H1 (cell line): ENCODE data around the gene ZNF77. TPM values are rescaled to one million over a fixed set of nuclear protein-coding genes. Genes with fewer than 3 reads are reported as not detected.

Experiments used
- CTCF ChIA-PET: fragments of 300-600 bp; sonication (Branson Sonifier 250); formaldehyde crosslinking; loops from one replicate; lab custom pipeline; 2021; ENCODE audit not compliant: partially characterized antibody; lab: Charles Lee
- POLR2A ChIA-PET: fragments of 300-600 bp; sonication (Branson Sonifier 250); formaldehyde crosslinking; loops from one replicate; lab custom pipeline; 2021; ENCODE audit warnings: inconsistent platforms; ENCODE audit not compliant: partially characterized antibody; lab: Charles Lee
- DNase-seq, 2 experiments: peaks; one replicate each; pipeline versions ENCODE4 v3.0.0 to v3.0.0-alpha.2; 2010 to 2022; ENCODE audit warnings: low spot score in 2 of 2, low read depth in 1 of 2, mixed read lengths in 1 of 2
- FAIRE-seq: peaks from 2 replicates; lab custom pipeline; 2011; peaks lifted over from hg19 to GRCh38; lab: Jason Lieb, UNC
- H2AFZ ChIP-seq: 2 replicates; pipeline ENCODE4 v1.8.1; 2012; ENCODE audit warnings: low read length, inconsistent platforms
- H2AK5ac ChIP-seq: 2 replicates; pipeline ENCODE4 v1.6.1; 2013; ENCODE audit warnings: low read depth, low read length
- H2BK120ac ChIP-seq: replicated peaks from 2 replicates; pipeline ENCODE3; 2013; ENCODE audit warnings: low read depth, low read length, inconsistent platforms
- H2BK12ac ChIP-seq: 2 replicates; pipeline ENCODE4 v1.6.1; 2013; ENCODE audit warnings: low read depth, low read length
- H2BK15ac ChIP-seq: 2 replicates; pipeline ENCODE4 v1.6.1; 2013; ENCODE audit warnings: low read length
- H2BK20ac ChIP-seq: 2 replicates; pipeline ENCODE4 v1.6.1; 2013; ENCODE audit warnings: low read length
- H2BK5ac ChIP-seq: 2 replicates; pipeline ENCODE4 v1.6.1; 2013; ENCODE audit warnings: low read depth, low read length
- H3K14ac ChIP-seq: 2 replicates; pipeline ENCODE4 v1.6.1; 2013; ENCODE audit warnings: inconsistent platforms; ENCODE audit not compliant: insufficient read length
- H3K18ac ChIP-seq: 2 replicates; pipeline ENCODE4 v1.6.1; 2013; ENCODE audit warnings: low read length; ENCODE audit errors: extremely low read depth
- H3K23ac ChIP-seq: 2 replicates; pipeline ENCODE4 v1.6.1; 2013; ENCODE audit warnings: inconsistent platforms; ENCODE audit not compliant: insufficient read length
- H3K23me2 ChIP-seq: 2 replicates; pipeline ENCODE4 v1.6.1; 2013; ENCODE audit warnings: low read depth, low read length
- H3K27ac ChIP-seq: 2 replicates; pipeline ENCODE4 v1.6.1; 2011; ENCODE audit warnings: low read depth, low read length, inconsistent platforms
- H3K27me3 ChIP-seq, 4 experiments: replicated peaks in 1 of 4; 1 replicate in 1 of 4; 2 replicates in 3 of 4; pipeline versions ENCODE4 v1.6.1 to v1.8.1; 2011 to 2013; ENCODE audit warnings: low read length in 3 of 4, mild to moderate bottlenecking in 3 of 4, inconsistent platforms in 2 of 4, mixed read lengths in 2 of 4, moderate library complexity in 1 of 4; ENCODE audit not compliant: control insufficient read depth in 3 of 4, insufficient read depth in 3 of 4; ENCODE audit errors: extremely low read depth in 1 of 4
- H3K36me3 ChIP-seq, 4 experiments: 2 replicates each; pipeline versions ENCODE4 v1.6.1 to v1.8.1; 2011 to 2013; ENCODE audit warnings: mild to moderate bottlenecking in 4 of 4, low read length in 3 of 4, moderate library complexity in 2 of 4, control low read depth in 1 of 4, inconsistent platforms in 1 of 4; ENCODE audit not compliant: insufficient read depth in 4 of 4, control insufficient read depth in 2 of 4
- H3K4ac ChIP-seq: replicated peaks from 2 replicates; pipeline ENCODE3; 2013; ENCODE audit warnings: low read length, low read depth, mixed read lengths, inconsistent platforms; ENCODE audit not compliant: insufficient read length
- H3K4me1 ChIP-seq, 4 experiments: replicated peaks in 1 of 4; 1 replicate in 1 of 4; 2 replicates in 3 of 4; pipeline versions ENCODE4 v1.6.1 to v1.8.1; 2011 to 2013; ENCODE audit warnings: low read length in 3 of 4, inconsistent platforms in 2 of 4, mixed read lengths in 1 of 4; ENCODE audit not compliant: insufficient read depth in 4 of 4, control insufficient read depth in 3 of 4
- H3K4me2 ChIP-seq, 2 experiments: 2 replicates each; pipeline versions ENCODE4 v1.6.1 to v1.8.1; 2011 to 2013; ENCODE audit warnings: low read depth in 2 of 2, low read length in 2 of 2, control low read depth in 1 of 2, inconsistent platforms in 1 of 2, mild to moderate bottlenecking in 1 of 2; ENCODE audit not compliant: insufficient read depth in 1 of 2
- H3K4me3 ChIP-seq, 4 experiments: fragments of 200-600, 300-600 bp in 1 of 4; sonication (generic), shearing (Covaris generic), sonication (Bioruptor Twin) in 1 of 4; 2 replicates each; pipeline versions ENCODE4 v1.5.1 to v1.8.1; 2011 to 2016; ENCODE audit warnings: low read length in 4 of 4, low read depth in 3 of 4, control low read depth in 2 of 4, inconsistent platforms in 2 of 4, mild to moderate bottlenecking in 2 of 4, mixed read lengths in 1 of 4, moderate library complexity in 1 of 4; ENCODE audit not compliant: insufficient read depth in 2 of 4; ENCODE audit errors: extremely low read depth in 1 of 4
- H3K56ac ChIP-seq: replicated peaks from 2 replicates; pipeline ENCODE3; 2013; ENCODE audit warnings: low read depth, mild to moderate bottlenecking, mixed read lengths, low read length, inconsistent platforms; ENCODE audit not compliant: insufficient read length
- H3K79me1 ChIP-seq: 2 replicates; pipeline ENCODE4 v1.6.1; 2013; ENCODE audit warnings: low read depth, low read length, control low read depth
- H3K79me2 ChIP-seq, 2 experiments: 2 replicates each; pipeline versions ENCODE4 v1.6.1 to v1.8.1; 2012 to 2013; ENCODE audit warnings: low read length in 2 of 2, mild to moderate bottlenecking in 2 of 2, inconsistent platforms in 1 of 2; ENCODE audit not compliant: insufficient read depth in 2 of 2, control insufficient read depth in 1 of 2
- H3K9ac ChIP-seq, 4 experiments: replicated peaks in 1 of 4; 1 replicate in 1 of 4; 2 replicates in 3 of 4; pipeline versions ENCODE4 v1.6.1 to v1.8.1; 2011 to 2013; ENCODE audit warnings: low read depth in 3 of 4, low read length in 3 of 4, control low read depth in 2 of 4, mild to moderate bottlenecking in 2 of 4, moderate library complexity in 2 of 4, inconsistent platforms in 1 of 4; ENCODE audit errors: extremely low read depth in 1 of 4
- H3K9me3 ChIP-seq, 2 experiments: 2 replicates each; pipeline versions ENCODE4 v1.6.1 to v1.8.1; 2012 to 2013; ENCODE audit warnings: mild to moderate bottlenecking in 2 of 2, moderate library complexity in 2 of 2, control low read depth in 1 of 2, inconsistent platforms in 1 of 2, low read depth in 1 of 2, low read length in 1 of 2, mixed read lengths in 1 of 2; ENCODE audit not compliant: insufficient read depth in 2 of 2
- H4K20me1 ChIP-seq, 2 experiments: replicated peaks in 1 of 2; 2 replicates each; pipeline versions ENCODE3 to v1.8.1; 2011 to 2013; ENCODE audit warnings: inconsistent platforms in 2 of 2, low read length in 2 of 2, mild to moderate bottlenecking in 1 of 2; ENCODE audit not compliant: insufficient read depth in 2 of 2, control insufficient read depth in 1 of 2
- H4K5ac ChIP-seq: 2 replicates; pipeline ENCODE4 v1.6.1; 2013; ENCODE audit warnings: low read length, low read depth, mixed read lengths, inconsistent platforms; ENCODE audit not compliant: insufficient read length
- H4K8ac ChIP-seq: 2 replicates; pipeline ENCODE4 v1.8.0; 2013; ENCODE audit warnings: mild to moderate bottlenecking, moderate library complexity, low read length, inconsistent platforms; ENCODE audit not compliant: insufficient read depth; ENCODE audit errors: extremely low read depth
- H4K91ac ChIP-seq: replicated peaks from 2 replicates; pipeline ENCODE3; 2013; ENCODE audit warnings: low read length, mixed read lengths, inconsistent platforms; ENCODE audit not compliant: insufficient read length
- BACH1 ChIP-seq: IDR thresholded peaks from 2 replicates; pipeline ENCODE4 v1.6.1; 2012; ENCODE audit warnings: low read length, improper control_type of control experiment
- EZH2 ChIP-seq: fragments of 200-600 bp; sonication (generic); IDR thresholded peaks from 2 replicates; pipeline ENCODE4 v1.7.1; 2012; ENCODE audit warnings: low read depth, mild to moderate bottlenecking, moderate library complexity, low read length, inconsistent platforms; ENCODE audit not compliant: severe bottlenecking
- KDM4A ChIP-seq: IDR thresholded peaks from one replicate; pipeline ENCODE4 v1.7.1; 2012; ENCODE audit warnings: low read depth, mild to moderate bottlenecking, moderate library complexity, low read length, inconsistent platforms; ENCODE audit not compliant: severe bottlenecking
- SAP30 ChIP-seq: fragments of 300-600 bp; sonication (generic); IDR thresholded peaks from 2 replicates; pipeline ENCODE4 v1.7.1; 2012; ENCODE audit warnings: low read length, moderate library complexity, mild to moderate bottlenecking, inconsistent platforms; ENCODE audit not compliant: insufficient read depth, insufficient replicate concordance
- SP4 ChIP-seq: IDR thresholded peaks from 2 replicates; pipeline ENCODE4 v1.6.1; 2012; ENCODE audit warnings: low read length, inconsistent platforms
- TBP ChIP-seq: IDR thresholded peaks from 2 replicates; pipeline ENCODE4 v1.6.1; 2011; ENCODE audit warnings: low read depth, low read length, improper control_type of control experiment
- WGBS, 2 experiments: shearing (Covaris generic) in 1 of 2; methylation state at CpG; one replicate each; pipeline versions ENCODE4 v1.1.6 to v1.1.7; 2013 to 2015; ENCODE audit warnings: low lambda C conversion rate in 2 of 2, mixed read lengths in 2 of 2, inconsistent platforms in 1 of 2, low coverage in 1 of 2, missing lambda C conversion rate in 1 of 2; ENCODE audit not compliant: insufficient replicate concordance in 2 of 2, insufficient coverage in 1 of 2, insufficient read length in 1 of 2; ENCODE audit errors: extremely low coverage in 1 of 2, missing lambda C conversion rate in 1 of 2; 5-methylcytosine and 5-hydroxymethylcytosine counted together
- polyA plus RNA-seq, 7 experiments: library from polyadenylated mRNA; depleted of rRNA in 3 of 7; stranded (reverse) in 5 of 7; unstranded in 2 of 7; fragments of >200 nt in 5 of 7; fragments of 200-250 nt in 2 of 7; gene quantifications; 1 replicate in 5 of 7; 2 replicates in 1 of 7; 4 replicates in 1 of 7; pipeline versions ENCODE4 v1.2.1 to v1.2.3, GENCODE V29; 2011 to 2013; ENCODE audit warnings: missing spikeins in 2 of 7, mixed read lengths in 2 of 7
- total RNA-seq: library from RNA; stranded (reverse); fragmentation: NEBNext Ultra II Directional; extraction: Animal tissue kit (Norgen Biotek cat#: 25700); gene quantifications from 2 replicates; pipeline ENCODE4 v1.2.1, GENCODE V29; 2021
- TF ChIP-seq, protein P1 (sequence below), 3 experiments: IDR thresholded peaks; 1 replicate in 2 of 3; 2 replicates in 1 of 3; pipeline versions ENCODE4 v1.5.1 to v1.6.1; 2011; ENCODE audit warnings: low read length in 3 of 3, mild to moderate bottlenecking in 3 of 3, inconsistent platforms in 2 of 3, low read depth in 1 of 3, moderate library complexity in 1 of 3; ENCODE audit not compliant: insufficient read depth in 1 of 3; ENCODE audit errors: control extremely low read depth in 1 of 3
- TF ChIP-seq, protein P2 (sequence below): IDR thresholded peaks from 2 replicates; pipeline ENCODE4 v1.6.1; 2011; ENCODE audit warnings: low read depth, mild to moderate bottlenecking, low read length; ENCODE audit not compliant: insufficient read depth
- TF ChIP-seq, protein P3 (sequence below): IDR thresholded peaks from 2 replicates; pipeline ENCODE4 v1.6.1; 2012; ENCODE audit warnings: inconsistent platforms

The ZNF77 gene
- total and polyA plus RNA-seq, 2 of the 8 experiments (the other 6 are each of a cell fraction or from before 2014, with no cell fraction given) = 2.9 to 4.7 TPM

DNA sequence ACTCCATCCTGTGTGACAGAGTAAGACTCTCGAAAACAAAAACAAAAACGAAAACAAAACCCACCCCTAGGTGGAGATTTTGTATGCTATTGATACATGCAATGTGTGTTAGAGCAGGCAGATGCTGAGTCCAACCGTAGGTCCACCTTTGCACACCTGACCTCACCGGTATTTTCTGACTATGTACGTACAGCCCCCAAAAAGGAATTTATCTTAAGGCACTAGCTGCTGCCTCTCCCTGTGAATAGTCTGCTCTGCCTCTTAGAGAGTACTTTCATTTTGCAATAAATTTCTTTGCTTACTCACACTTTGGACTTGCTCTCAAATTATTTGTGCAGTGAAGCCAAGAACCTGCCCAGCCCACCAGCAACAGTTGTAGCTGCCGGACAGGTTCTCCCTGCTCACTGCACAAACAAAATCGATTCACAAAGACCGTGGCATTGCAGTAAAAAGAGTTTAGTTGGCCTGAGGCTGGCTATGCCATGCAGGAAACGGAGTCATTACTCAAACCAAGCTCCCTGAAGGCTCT is 8.2 kb upstream of the ZNF77 start:
- Histone ChIP-seq H4K8ac (no peak overlapping the region), H3K9me3 (no peaks in the 10 kb centered on the region), H2BK12ac (no peak overlapping the region), H2AFZ (0 out of 2 replicates have a peak overlapping the region, but pooled peaks have one; percentile 74), H3K27ac (no peak overlapping the region), H3K79me1 (peaks cover 9% of the 10 kb centered on the region; the same call in 1 of the 2 replicates), H3K23ac (no peak overlapping the region), H4K20me1 (no peaks in the 10 kb centered on the region), H2BK15ac (0 out of 2 replicates have a peak overlapping the region, but pooled peaks have one; percentile 36), H3K56ac (no peak overlapping the region), H3K9ac (no peak overlapping the region), H3K4ac (no peak overlapping the region), H3K27me3 (no peaks in the 10 kb centered on the region; a peak in 1 of 7 replicates), H4K5ac (no peak overlapping the region), H3K23me2 (peaks cover 4% of the 10 kb centered on the region; the same call in 1 of the 2 replicates), H3K4me3 (no peak overlapping the region), H3K79me2 (peaks cover 0 to 12% of the 10 kb centered on the region in 2 experiments; a peak in 2 of 4 replicates), H3K4me1 (peaks cover 0 to 6% (median 4%) of the 10 kb centered on the region in 4 experiments; a peak in 4 of 7 replicates), H2BK20ac (no peak overlapping the region), H2AK5ac (no peak overlapping the region), H3K4me2 (no peak overlapping the region), H3K36me3 (no peaks in the 10 kb centered on the region), H3K14ac (no peak overlapping the region), H3K18ac (no peak overlapping the region), H2BK5ac (no peak overlapping the region), H4K91ac (no peak overlapping the region), H2BK120ac (no peak overlapping the region)
- no peak for FAIRE-seq
- ChIA-PET CTCF (interaction anchor here (0.6 to 18.9 kb wide), 14 partner anchors 8 to 789 kb away, joined by 3 to 260 read pairs (median 4); no protein-coding TSS in a partner anchor), POLR2A (no interaction called here)
- 78% methylated on average over 9 of the region's 9 CpGs; no CpG with 5 or more reads in 1 of the 2 experiments for WGBS, 2 experiments
- no peak for DNase-seq
- no peak for TF ChIP-seq SP4
- no peak for TF ChIP-seq SAP30
- TF ChIP-seq BACH1 = no peak
- TF ChIP-seq, protein P1, sequence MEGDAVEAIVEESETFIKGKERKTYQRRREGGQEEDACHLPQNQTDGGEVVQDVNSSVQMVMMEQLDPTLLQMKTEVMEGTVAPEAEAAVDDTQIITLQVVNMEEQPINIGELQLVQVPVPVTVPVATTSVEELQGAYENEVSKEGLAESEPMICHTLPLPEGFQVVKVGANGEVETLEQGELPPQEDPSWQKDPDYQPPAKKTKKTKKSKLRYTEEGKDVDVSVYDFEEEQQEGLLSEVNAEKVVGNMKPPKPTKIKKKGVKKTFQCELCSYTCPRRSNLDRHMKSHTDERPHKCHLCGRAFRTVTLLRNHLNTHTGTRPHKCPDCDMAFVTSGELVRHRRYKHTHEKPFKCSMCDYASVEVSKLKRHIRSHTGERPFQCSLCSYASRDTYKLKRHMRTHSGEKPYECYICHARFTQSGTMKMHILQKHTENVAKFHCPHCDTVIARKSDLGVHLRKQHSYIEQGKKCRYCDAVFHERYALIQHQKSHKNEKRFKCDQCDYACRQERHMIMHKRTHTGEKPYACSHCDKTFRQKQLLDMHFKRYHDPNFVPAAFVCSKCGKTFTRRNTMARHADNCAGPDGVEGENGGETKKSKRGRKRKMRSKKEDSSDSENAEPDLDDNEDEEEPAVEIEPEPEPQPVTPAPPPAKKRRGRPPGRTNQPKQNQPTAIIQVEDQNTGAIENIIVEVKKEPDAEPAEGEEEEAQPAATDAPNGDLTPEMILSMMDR (IDR thresholded peaks at IDR 0.05; ENCODE audit: control extremely low read depth in 1 of 3, insufficient read depth in 1 of 3, low read depth in 1 of 3, low read length in 3 of 3) = no peak
- no peak for TF ChIP-seq EZH2
- TF ChIP-seq KDM4A = no peak
- TF ChIP-seq, protein P2, sequence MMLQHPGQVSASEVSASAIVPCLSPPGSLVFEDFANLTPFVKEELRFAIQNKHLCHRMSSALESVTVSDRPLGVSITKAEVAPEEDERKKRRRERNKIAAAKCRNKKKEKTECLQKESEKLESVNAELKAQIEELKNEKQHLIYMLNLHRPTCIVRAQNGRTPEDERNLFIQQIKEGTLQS = no peak
- TF ChIP-seq, protein P3, sequence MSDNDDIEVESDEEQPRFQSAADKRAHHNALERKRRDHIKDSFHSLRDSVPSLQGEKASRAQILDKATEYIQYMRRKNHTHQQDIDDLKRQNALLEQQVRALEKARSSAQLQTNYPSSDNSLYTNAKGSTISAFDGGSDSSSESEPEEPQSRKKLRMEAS = no peak
- no peak for TF ChIP-seq TBP
